GM23338 (cell line): ENCODE results near the gene GNMT.

Experiments used
- CREB1 ChIP-seq: fragments of 250-450 bp; sonication (Bioruptor Pico); IDR thresholded peaks from 2 replicates; pipeline ENCODE4 v1.5.0; 2020; ENCODE audit warnings: low read depth, mild to moderate bottlenecking, moderate library complexity
- EZH2 ChIP-seq: fragments of 200-600 bp; sonication (generic); IDR thresholded peaks from one replicate; pipeline ENCODE4 v1.8.0; 2017; ENCODE audit warnings: antibody characterized with exemption, mild to moderate bottlenecking, low read depth; ENCODE audit not compliant: unreplicated experiment
- EZH2phosphoT487 ChIP-seq: fragments of 200-600 bp; sonication (generic); IDR thresholded peaks from one replicate; pipeline ENCODE4 v1.8.1; 2018; ENCODE audit warnings: antibody characterized with exemption; ENCODE audit not compliant: unreplicated experiment
- JUNB ChIP-seq: IDR thresholded peaks from one replicate; pipeline ENCODE4 v1.6.1; 2016; ENCODE audit warnings: antibody characterized with exemption; ENCODE audit not compliant: unreplicated experiment
- NANOG ChIP-seq: IDR thresholded peaks from 2 replicates; pipeline ENCODE4 v1.6.1; 2016; ENCODE audit warnings: antibody characterized with exemption, borderline replicate concordance
- POLR2AphosphoS5 ChIP-seq: IDR thresholded peaks from 2 replicates; pipeline ENCODE4 v1.6.1; 2016; ENCODE audit warnings: antibody characterized with exemption, low read depth
- STAT1 ChIP-seq: IDR thresholded peaks from one replicate; pipeline ENCODE4 v1.6.1; 2016; ENCODE audit warnings: antibody characterized with exemption; ENCODE audit not compliant: unreplicated experiment
- ZNF114 ChIP-seq: fragments of 250-450 bp; sonication (Bioruptor Pico); IDR thresholded peaks from 2 replicates; pipeline ENCODE4 v1.5.0; 2020; ENCODE audit warnings: mild to moderate bottlenecking, moderate library complexity
- ZNF331 ChIP-seq: fragments of 250-450 bp; sonication (Bioruptor Pico); IDR thresholded peaks from 2 replicates; pipeline ENCODE4 v1.5.0; 2020; ENCODE audit warnings: low read depth, mild to moderate bottlenecking, moderate library complexity
- TF ChIP-seq, protein P1 (sequence below), 2 experiments: fragments of 200-600 bp in 1 of 2; sonication (generic) in 1 of 2; conservative IDR thresholded peaks; 2 replicates each; pipeline versions ENCODE4 v1.5.1 to v1.6.1; 2016 to 2017; ENCODE audit warnings: antibody characterized with exemption in 2 of 2, low read depth in 2 of 2, mild to moderate bottlenecking in 2 of 2, moderate library complexity in 1 of 2
- TF ChIP-seq, protein P2 (sequence below): IDR thresholded peaks from one replicate; pipeline ENCODE4 v1.6.1; 2018; ENCODE audit warnings: antibody characterized with exemption; ENCODE audit not compliant: unreplicated experiment
- TF ChIP-seq, protein P3 (sequence below): IDR thresholded peaks from 2 replicates; pipeline ENCODE4 v1.6.1; 2016; ENCODE audit warnings: antibody characterized with exemption

GRCh38 chr6:42958125-42958524 is 2.4 kb upstream of the GNMT start:
- TF ChIP-seq EZH2 (no peak), EZH2phosphoT487 (no peak), POLR2AphosphoS5 (no peak), CREB1 (no peak), ZNF331 (no peak), STAT1 (no peak), JUNB (no peak), ZNF114 (CRISPR knock-in tag) (no peak), NANOG (no peak)
- TF ChIP-seq, protein P1, sequence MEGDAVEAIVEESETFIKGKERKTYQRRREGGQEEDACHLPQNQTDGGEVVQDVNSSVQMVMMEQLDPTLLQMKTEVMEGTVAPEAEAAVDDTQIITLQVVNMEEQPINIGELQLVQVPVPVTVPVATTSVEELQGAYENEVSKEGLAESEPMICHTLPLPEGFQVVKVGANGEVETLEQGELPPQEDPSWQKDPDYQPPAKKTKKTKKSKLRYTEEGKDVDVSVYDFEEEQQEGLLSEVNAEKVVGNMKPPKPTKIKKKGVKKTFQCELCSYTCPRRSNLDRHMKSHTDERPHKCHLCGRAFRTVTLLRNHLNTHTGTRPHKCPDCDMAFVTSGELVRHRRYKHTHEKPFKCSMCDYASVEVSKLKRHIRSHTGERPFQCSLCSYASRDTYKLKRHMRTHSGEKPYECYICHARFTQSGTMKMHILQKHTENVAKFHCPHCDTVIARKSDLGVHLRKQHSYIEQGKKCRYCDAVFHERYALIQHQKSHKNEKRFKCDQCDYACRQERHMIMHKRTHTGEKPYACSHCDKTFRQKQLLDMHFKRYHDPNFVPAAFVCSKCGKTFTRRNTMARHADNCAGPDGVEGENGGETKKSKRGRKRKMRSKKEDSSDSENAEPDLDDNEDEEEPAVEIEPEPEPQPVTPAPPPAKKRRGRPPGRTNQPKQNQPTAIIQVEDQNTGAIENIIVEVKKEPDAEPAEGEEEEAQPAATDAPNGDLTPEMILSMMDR (conservative IDR thresholded peaks at IDR 0.05; ENCODE audit: low read depth in 2 of 2) = peak in 1 of 2 experiments; percentile 34; a peak in 1 of 4 replicates
- TF ChIP-seq, protein P2, sequence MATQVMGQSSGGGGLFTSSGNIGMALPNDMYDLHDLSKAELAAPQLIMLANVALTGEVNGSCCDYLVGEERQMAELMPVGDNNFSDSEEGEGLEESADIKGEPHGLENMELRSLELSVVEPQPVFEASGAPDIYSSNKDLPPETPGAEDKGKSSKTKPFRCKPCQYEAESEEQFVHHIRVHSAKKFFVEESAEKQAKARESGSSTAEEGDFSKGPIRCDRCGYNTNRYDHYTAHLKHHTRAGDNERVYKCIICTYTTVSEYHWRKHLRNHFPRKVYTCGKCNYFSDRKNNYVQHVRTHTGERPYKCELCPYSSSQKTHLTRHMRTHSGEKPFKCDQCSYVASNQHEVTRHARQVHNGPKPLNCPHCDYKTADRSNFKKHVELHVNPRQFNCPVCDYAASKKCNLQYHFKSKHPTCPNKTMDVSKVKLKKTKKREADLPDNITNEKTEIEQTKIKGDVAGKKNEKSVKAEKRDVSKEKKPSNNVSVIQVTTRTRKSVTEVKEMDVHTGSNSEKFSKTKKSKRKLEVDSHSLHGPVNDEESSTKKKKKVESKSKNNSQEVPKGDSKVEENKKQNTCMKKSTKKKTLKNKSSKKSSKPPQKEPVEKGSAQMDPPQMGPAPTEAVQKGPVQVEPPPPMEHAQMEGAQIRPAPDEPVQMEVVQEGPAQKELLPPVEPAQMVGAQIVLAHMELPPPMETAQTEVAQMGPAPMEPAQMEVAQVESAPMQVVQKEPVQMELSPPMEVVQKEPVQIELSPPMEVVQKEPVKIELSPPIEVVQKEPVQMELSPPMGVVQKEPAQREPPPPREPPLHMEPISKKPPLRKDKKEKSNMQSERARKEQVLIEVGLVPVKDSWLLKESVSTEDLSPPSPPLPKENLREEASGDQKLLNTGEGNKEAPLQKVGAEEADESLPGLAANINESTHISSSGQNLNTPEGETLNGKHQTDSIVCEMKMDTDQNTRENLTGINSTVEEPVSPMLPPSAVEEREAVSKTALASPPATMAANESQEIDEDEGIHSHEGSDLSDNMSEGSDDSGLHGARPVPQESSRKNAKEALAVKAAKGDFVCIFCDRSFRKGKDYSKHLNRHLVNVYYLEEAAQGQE = no peak
- TF ChIP-seq, protein P3, sequence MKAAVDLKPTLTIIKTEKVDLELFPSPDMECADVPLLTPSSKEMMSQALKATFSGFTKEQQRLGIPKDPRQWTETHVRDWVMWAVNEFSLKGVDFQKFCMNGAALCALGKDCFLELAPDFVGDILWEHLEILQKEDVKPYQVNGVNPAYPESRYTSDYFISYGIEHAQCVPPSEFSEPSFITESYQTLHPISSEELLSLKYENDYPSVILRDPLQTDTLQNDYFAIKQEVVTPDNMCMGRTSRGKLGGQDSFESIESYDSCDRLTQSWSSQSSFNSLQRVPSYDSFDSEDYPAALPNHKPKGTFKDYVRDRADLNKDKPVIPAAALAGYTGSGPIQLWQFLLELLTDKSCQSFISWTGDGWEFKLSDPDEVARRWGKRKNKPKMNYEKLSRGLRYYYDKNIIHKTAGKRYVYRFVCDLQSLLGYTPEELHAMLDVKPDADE = no peak
